HG03460 (cell line): ENCODE results near the gene AKAP13.

Experiments
- ATAC-seq: cut with Tn5 transposase; IDR thresholded peaks from one replicate; pipeline ENCODE4 v1.9.1; 2021; ENCODE audit not compliant: unreplicated experiment

The AKAP13 gene

GRCh38 chr15:85386261-85386660 is 5.9 kb downstream of the AKAP13 start:
- ATAC-seq = no peak

DNA sequence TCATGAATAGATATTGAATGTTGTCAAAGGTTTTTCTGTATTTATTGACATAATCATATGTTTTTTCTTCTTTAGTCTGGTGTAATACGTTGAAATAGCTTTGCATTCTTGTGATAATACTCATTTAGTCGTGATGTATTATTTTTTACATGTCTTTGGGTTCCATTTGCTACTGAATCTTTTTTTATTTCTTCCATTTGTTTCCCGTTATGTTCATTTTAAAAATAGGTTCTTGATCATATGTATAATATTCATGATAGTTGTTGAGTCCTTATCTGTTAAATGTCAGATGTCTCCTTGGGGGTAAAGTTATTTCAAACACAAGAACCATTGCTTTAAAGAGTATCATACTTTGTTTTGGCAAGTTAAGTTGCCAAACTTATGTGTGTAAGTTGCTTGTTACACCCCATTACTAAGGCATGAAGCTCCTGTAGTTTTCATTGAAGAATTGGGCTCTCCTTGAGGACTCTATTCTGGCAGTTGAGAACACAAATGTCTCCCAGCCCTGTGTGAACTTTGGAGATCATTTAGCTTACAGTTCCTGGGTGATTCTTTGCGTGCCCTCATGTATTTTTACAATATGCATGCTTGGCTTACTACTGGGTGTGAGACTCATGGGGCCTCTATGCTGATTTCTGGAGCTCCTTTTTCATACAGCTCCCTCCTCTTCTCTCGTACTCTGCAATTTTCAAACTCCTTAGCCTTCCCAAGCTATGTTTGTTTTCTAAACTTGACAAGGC is 8.3 kb downstream of the AKAP13 start:
- ATAC-seq = no peak

GRCh38 chr15:85389306-85389650 is 8.9 kb downstream of the AKAP13 start:
- no peak for ATAC-seq

GRCh38 chr15:85389772-85390171 is 9.4 kb downstream of the AKAP13 start:
- ATAC-seq = no peak

DNA sequence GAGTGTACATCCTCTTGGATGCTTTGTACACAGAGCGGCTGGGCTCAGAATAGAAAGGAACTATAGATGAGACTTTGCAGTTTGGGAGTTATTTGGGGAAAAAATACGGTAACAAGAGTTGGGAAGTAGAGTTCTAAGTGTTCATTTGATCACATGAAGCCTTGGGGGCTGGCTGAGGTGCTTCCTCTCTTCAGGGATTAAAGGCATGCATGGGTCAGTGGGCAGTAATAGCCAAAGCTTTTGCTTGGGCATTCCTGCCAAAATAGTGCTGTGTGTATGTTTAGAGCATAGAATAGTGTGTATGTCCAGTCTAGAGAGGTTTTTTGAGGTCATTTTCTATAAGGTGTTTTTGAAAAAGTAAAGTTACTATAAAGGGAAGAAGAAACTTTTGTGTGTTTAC is 12.8 kb downstream of the AKAP13 start:
- ATAC-seq = no peak

GRCh38 chr15:85394554-85395333 is 14.3 kb downstream of the AKAP13 start:
- no peak for ATAC-seq

DNA sequence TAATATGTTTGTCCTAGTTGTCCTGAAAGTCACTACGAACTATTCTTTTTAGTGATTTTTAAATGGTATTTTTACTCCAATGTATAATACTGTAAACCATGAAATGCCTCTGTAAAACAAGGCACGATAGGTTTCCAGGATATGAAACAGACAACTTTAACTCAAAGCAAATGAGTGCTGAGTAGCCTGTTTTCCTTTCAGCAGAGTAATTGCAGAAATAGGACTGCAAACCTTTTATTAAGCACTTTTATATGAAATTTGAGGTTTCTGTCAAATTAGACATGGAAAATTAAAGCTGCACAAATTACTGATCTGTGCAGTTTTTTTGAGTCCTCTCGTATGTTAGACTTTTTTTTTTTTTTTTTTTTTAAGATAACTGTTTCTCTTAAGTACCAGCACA is 16.2 kb downstream of the AKAP13 start:
- ATAC-seq = no peak

DNA sequence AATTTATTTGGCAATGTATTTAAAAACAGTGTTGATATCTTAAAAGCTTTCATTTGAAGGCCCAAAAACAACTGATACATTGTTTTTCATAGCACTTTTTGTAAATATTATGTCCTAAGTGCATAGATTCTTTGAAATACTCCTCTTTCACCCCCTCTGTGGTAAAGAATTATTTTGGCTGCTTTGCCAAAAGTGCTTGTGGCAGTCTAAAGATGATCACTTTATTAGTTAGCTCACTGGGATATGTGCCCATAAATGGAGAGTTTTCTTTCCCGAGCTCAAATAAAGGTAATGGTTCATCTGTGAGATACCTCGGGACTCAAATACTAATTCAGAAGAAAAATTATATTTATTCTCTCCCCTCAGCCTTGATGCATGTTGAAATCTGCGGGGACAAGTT is 16.7 kb downstream of the AKAP13 start:
- no peak for ATAC-seq

DNA sequence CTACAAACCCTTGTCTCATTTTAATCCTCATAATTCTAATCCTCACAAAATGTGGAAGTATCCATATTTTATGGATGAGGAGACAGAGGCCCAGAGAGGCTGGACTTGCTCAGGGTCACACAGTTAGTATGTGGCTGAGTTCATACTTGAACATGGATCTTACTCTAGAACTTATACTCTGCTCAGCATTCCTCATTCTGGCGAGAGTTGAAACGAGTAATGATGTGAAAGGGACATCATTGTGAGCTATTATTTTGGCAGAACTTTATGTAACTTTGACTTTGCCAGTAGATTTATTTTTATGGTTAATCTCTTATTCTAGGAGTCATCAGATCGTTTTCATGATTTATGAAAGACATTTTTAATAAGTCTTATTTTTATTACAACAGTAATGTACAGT is 17.5 kb downstream of the AKAP13 start:
- ATAC-seq = no peak

- no peak for ATAC-seq
Measured at GRCh38 chr15:85398822-85399221, 18.4 kb downstream of the AKAP13 start.

DNA sequence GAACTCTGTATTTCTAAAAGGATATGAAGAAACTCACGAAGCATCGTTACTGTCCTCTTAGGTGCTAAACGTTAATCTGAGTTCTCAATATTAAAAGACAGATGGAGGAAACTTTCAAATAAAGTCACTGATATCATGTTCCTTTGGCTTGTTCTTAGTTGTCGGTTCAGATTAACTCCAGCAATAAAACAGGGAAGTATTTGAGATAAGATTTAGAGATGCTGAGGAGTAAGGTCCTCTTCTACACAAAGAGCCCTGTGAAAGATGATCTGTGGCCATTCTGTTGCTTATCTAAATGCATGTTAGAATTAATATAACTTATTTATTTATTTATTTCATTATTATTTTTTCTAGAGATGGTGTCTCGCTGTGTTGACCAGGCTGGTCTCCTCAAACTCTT is 19.2 kb downstream of the AKAP13 start:
- no peak for ATAC-seq

DNA sequence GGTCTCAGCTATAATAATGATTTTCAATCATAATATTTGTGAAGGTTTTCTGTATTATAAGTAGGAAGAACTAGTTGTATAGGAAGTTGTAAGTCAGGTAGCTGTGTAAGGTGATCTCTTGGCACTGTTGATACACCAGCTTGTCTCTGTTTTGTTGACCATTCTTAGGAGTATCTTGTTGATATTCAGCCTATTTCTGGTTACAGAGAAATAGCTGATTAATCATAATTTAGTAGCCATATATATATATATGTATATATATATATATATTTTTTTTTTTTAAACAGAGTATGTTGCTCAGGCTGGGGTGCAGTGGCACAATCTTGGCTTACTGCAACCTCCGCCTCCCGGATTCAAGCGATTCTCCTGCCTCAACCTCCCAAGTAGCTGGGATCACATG is 20.2 kb downstream of the AKAP13 start:
- ATAC-seq = no peak

DNA sequence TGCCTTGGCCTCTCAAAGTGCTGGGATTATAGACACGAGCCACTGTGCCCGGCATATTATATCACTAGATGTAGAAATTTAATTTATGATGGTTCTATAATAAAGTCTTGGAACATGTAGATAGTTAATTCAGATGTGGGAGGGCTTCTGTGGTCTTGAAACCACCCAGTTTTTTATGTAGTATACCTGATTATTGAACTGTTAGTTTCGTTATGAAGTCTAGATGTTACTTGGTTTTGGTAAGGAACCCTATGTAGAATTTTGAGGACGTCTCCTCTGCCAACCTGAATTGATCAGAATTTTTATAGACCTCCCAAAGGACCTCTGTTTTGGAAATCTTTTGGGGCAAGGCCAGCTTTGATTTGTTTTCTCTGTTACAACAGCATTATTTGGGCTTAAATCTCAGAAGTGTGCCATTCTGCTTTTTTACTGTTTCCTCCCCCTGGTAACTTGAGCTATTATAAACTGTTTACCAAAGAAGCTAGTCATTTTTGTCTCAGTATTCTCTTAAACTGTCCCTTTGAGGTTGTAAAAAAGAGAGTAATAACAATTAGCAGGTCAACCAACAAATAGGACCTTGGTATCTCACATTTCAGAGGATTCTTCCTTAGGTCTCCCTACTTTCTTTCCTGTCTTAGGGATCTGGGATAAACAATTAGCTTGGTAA is 20.8 kb downstream of the AKAP13 start:
- no peak for ATAC-seq

DNA sequence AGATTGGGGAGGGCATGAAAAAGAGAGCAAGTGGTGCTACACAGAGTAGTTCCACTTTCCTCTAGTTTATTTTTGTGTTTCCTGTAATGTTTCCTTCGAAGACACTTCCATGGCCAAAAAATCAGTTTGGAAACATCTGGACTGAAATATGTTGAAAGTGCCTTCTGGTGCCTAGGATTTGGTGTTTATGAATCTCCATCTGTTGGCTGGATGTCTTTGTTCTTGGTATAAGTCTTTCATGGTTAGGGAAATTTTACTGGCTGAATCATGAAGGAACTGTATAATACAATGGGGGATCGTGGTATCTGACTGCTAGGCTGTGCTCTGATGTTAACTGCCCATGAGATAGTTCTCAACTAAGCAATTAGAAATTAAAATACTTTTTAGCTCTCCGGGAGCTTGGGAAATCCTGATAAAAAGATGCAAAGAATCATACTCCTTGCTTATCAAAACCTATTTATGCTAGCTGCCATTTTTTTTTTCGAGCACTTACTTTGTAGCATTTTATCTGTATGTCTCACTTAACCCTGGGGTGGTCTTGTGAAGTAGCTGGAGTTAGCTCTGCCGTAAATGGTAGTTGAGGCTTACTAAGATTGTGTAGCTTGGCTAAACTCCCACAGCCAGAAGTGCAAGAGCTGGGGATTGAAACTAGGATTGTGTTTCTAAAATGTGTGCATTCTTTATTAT is 21.9 kb downstream of the AKAP13 start:
- ATAC-seq = no peak

DNA sequence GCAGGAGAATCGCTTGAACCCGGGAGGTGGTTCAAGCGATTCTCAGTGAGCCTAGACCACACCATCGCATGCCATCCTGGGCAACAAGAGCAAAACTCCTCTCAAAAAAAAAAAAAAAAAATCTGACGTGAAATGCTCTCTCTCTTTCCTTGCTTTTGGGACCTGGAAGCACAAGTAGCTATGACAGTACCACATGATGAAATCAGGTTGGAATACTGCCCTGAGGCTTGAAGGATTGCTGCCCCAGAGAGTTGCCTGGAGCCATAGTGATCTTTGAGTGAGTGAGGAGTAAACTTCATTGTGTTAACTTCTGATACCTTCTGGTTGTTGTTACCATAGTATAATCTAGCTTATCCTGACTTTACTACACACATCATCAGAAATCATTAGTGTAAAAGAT is 23.3 kb downstream of the AKAP13 start:
- ATAC-seq = no peak

DNA sequence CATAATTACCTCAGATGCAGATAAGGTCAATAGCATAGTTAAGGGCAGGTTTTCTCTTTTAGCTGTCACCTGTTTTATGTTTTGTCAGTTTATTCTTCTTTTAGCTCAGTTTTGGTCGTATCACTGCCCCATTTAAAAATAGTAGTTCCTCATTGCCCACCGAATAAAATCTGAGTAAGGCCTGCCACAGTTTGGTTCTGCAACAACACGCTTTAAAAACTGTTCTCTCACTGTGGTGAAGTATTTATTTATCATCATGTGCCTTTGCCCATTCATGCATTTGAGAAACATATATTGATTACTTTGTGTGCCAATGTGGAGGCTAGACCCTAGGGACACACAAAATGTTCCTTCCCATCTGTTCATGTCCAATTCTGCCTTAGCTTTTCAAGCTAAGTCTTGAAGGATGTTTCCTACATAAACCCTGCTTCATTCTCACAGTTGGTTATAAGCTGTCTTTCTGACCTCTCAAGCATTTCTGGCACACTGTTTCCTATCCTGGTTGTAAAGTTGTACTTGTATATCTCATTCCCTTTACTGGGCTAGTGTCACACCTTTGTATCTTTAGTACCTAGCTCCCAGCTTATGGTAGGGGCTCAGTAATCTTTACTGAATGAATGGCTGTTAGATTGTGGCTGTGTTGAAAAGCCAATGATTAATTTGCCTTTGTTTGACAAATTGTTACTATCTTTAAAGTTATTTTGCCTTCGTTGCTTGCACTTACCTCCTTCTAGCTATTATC is 23.9 kb downstream of the AKAP13 start:
- ATAC-seq = no peak

- ATAC-seq = no peak
Measured at GRCh38 chr15:85404918-85405866, 24.8 kb downstream of the AKAP13 start.

DNA sequence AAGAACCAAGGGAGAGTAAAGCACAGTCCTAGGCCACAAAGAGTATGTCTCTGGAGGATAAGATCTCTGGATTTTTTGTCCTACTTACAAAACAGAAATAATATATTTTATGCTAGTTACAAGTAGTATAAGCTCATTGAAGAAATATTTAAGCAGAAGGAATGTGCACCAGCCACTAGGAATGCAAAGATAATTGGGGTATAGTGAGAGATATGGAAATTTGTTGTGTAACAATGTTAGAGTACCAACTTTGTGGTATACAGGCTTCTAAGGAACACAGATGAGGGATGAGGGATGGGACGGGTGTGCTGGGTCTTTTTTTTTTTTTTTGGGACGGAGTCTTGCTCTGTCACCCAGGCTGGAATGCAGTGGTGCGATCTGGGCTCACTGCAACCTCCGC is 26.5 kb downstream of the AKAP13 start:
- ATAC-seq = no peak

- peak; percentile 46 for ATAC-seq
Measured at GRCh38 chr15:85407421-85408269, 27.2 kb downstream of the AKAP13 start.
